Pulmonary artery endothelial cell (primary cell): ENCODE measurements around the gene PTOV1. TPM values are rescaled to one million over a fixed set of nuclear protein-coding genes. Genes with fewer than 3 reads are reported as not detected.
A peak's percentile ranks its signal among the peaks of the same experiment; 100 is the strongest.
"Not testable (repeated sequence)": the region's sequence is repeated elsewhere in the genome, so short reads cannot be mapped to it uniquely, and the experiment has no call there.

Experiments
- DNase-seq: peaks from one replicate; pipeline ENCODE4 v3.0.0-alpha.2; 2011; ENCODE audit warnings: low read depth, low spot score
- total RNA-seq: library from RNA; depleted of rRNA; stranded (reverse); fragments of >200 nt; gene quantifications from 2 replicates; pipeline ENCODE4 v1.2.3, GENCODE V29; 2014

PTOV1 gene
- total RNA-seq, 1 donor from 2014 or later, result 47.3 TPM

DNA sequence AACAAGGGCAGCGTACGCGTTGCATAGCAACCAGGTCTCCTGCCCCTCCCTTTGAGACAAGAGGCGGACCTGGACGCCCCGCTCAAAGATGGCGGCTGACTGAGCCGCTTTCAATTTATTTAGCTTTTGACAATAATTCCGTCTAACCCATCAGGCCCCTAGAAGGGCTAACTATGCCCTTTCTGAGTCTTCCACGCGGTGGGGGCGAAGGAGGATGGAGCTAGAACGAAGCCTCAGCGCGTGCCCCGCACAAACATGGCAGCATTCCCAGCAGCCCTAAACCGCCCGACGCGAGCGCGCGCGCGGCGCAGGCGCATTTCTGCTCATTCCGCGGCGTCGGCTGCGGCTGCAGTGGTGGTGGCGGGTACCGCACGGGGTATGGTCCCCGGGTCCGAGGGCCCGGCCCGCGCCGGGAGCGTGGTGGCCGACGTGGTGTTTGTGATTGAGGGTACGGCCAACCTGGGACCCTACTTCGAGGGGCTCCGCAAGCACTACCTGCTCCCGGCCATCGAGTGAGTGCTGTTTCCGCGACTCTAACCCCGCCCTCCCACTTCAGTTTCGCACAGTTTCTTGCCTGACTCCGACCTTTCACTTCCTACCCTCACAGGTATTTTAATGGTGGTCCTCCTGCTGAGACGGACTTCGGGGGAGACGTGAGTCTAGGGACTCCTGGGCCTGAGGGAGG, 32.9 kb upstream of the PTOV1 start, which contains the start of gene MED25:
Gene MED25 (plus strand): TSS at position 326 of the 685 bp plus-strand sequence. CDS start 53 bp downstream, at position 379.
- DNase-seq, result peak; percentile 43

DNA sequence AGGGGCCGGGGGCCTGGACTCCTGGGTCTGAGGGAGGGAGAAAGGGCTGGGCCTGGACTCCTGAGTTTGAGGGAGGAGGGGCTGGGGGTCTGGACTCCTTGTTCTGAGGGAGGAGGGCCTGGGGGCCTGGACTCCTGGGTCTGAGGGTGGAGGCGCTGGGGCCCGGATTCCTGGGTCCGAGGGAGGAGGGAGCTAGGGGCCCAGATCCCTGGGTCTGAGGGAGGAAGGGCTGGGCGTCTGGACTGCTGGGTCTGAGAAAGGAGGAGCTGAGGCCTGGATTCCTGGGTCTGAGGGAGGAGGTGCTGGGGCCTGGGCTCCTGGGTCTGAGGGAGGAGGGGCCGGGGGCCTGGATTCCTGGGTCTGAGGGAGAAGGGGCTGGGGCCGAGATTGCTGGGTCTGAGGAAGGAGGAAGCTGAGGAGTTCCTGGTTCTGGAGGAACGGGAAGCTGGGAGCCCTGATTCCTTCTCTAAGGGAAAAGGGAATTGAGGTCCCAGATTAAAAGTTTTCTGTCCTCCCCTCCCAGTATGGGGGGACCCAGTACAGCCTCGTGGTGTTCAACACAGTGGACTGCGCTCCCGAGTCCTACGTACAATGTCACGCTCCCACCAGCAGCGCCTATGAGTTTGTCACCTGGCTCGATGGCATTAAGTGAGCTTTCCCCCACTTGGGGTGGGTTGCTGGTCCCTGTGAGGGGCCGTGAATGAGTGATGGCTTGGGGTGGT, 32.1 kb upstream of the PTOV1 start:
- no peak for DNase-seq

DNA sequence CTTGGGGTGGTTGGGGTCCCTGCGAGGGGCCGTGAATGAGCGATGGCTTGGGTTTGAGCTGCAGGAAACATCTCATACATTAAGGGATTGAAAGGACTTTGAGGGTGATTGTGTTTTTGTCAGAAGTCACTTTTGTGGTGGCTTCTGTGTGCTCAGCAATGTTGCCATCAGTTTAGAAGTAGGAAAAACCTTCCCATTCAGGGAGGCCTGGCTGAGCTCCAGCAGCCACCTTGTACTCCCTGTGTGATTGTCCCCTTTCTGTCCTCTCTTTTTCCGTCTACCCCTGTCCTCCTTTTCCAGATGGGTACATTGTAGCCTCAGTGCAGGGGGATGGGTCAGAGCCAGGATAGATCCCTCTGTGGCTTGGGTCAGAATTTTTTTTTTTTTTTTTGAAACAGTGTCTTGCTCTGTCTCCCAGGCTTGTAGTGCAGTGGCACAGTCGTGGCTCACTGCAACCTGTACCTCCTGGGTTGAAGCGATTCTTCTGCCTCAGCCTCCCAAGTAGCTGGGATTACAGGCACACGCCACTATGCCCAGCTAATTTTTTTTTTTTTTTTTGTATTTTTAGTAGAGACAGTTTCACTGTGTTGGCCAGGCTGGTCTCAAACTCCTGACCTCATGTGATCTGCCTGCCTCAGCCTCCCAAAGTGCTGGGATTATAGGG, 31.4 kb upstream of the PTOV1 start:
- DNase-seq, result not testable (repeated sequence)

DNA sequence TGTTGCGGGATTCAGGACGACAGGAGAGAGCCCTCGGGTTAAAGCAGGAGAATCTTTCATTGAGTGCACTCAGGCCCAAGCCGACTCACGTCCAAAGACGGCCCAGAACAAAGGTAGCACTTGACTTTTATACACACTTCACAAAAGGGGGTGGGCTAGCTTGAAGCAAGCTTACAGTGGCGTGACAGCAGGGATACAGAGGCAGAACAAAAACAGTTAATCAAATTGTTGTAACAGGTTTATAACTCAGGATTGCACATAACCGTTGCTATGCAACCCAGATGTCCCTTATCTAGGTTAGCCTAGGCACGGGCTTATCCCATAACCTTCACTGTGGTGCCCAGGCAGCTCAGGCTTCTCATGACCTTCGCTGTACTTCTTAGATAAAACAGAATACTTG, 30.8 kb upstream of the PTOV1 start:
- DNase-seq, result no peak

DNA sequence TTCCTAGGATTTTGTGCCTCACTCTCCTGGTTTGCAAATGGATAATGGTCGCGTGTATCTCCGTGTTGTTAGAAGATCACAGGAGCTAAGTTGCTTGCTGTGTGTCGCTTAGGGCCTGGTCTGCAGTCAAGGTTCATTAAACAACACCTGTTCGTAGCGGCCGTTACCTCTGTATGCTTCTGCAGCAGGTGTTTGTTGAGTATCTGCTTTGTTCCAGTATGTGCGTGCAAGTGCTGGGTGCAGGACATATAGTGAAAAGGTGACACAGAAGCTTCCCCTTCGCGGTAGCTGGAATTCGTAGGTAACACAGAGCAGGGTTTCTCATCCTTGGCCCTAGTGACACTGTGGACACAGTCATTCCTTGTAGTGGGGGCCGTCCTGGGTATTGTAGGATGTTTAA, 27.5 kb upstream of the PTOV1 start:
- DNase-seq, result no peak

DNA sequence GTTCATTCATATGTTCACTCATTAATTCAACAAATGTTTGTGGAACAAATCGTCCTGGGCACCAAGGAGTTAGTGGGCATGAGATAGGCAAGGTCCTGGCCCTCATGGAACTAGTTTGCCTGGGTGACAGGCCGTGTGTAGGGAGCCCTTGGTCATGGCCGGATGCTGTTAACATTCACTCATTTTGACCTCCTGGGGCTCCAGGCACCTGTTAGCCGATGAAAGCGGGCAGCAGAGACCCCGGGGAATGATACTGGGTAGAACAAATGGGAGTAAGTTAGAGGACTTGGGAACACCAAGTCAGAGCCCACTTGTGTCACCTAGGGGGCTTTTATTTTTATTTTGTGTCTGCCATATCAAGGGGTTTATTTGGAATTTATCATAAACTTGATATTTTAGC, 26.3 kb upstream of the PTOV1 start:
- no peak for DNase-seq

DNA sequence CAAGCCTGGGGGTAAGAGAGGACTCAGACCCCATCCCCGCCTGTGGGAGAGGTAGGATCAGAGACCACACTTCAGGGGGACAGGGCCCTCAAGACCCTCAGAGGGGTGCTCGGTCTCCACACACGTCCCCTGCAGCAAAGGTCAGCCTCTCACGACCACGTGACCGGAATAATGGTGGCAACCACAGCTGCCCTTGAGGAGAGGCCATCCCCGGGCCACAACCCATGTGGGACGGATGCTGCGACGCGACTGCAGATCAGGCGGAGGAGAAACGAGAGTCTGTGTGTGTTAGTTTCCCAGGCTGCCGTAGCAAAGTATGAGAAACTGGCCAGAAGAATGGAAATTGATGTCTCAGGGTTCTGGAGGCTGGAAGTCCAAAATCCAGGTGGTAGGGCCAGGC, 23.9 kb upstream of the PTOV1 start:
- DNase-seq, result no peak

DNA sequence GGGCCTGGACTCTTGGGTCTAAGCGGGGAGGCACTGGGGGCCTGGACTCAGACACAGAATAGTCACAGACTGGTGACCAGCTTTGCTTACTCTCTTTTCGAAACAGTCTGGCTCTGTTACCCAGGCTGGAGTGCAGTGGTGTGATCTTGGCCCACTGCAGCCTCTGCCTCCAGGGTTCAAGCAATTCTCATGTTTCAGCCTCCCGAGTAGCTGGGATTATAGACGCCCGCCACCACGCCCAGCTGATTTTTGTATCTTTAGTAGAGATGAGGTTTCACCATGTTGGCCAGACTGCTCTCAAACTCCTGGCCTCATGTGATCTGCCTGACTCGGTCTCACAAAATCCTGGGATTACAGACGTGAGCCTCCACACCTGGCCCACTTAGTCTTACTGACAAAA, 21.8 kb upstream of the PTOV1 start:
- DNase-seq, result no peak

DNA sequence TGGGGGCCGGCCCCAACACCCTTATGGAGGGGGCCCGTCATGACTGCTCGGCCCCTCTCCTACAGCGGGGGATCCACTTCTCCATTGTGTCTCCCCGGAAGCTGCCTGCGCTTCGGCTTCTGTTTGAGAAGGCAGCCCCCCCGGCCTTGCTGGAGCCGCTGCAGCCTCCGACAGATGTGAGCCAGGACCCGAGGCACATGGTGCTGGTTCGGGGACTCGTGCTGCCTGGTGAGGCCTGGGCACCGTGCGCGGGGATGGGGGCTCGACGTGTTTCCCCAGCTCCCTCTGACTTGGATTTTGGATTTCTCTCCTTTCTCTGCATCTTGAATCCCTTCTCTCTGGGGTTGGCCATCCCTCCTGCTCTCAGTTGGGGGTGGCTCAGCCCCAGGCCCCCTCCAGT, 21.2 kb upstream of the PTOV1 start:
- DNase-seq, result no peak

DNA sequence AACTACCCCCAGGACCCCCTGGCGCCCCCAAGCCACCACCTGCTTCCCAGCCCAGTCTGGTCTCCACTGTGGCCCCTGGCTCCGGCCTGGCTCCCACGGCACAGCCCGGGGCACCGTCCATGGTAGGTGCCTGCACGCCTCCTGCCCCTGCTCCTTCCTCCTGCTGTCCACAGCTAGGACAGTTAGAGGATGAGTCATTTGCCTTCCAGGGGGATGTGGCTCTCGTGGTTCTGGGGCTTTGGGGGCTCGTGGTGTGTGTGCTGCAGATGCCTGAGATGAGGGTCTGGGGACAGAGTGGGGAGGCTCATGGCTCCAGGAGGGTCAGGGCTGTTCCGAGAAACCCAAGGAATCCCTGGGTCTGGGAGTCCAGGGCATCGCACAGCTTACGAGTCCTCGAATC, 20.2 kb upstream of the PTOV1 start:
- DNase-seq, result no peak

DNA sequence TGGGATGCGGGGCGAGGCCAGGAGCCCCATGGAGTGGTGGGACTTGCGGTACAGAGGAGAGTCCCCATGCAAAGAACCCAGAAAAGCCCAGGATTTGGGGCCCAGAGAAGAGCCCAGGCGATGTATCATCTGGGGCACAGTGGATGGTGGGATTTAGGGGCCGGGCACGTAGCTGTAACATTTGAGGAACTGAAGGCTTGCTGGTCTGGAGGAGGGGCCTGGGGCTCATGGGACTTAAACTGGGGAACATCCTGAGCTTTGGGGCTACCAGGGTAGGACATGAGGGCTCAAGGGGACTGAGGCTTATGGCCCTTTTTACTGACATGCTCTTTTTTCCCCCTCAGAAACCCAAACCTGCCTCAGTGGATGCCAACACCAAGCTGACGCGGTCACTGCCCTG, 19.4 kb upstream of the PTOV1 start:
- no peak for DNase-seq

DNA sequence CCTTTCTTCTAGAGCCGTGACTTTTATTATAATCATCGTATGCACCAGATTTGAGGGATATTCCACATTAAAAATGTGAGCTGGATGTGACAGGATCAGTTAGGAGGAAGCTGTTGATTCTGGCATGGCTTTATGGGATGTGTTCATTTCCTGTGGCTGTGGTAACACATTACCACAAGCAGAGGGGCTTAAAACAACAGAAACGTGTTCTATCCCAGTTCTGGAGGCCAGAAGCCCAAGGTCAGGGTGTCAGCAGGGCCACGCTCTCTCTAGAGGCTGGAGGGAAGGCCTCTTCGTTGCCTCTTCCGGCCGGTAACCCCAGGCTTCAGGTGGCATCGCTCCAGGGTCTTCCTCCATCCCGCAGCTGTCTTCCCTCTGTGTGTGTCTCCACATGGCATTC, 18.4 kb upstream of the PTOV1 start:
- no peak for DNase-seq

DNA sequence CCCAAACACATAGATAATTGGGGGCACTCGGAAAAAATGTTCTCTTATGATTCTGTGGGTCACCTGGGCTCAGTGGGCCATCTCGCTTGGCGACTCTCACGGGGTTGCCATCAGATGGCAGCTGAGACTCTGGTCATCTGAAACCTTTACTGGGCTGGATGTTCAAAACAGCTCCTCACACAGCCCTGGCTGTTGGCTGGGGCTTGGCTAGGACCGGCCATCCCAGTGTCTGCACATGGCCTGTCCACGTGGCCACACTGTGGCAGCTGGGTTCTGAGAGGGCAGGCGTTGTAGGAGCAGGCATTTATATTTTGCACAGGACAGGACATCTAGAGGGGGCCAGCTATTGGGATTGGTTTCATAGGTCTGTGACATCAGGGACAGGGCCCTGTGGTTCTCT, 17.4 kb upstream of the PTOV1 start:
- DNase-seq, result no peak

DNA sequence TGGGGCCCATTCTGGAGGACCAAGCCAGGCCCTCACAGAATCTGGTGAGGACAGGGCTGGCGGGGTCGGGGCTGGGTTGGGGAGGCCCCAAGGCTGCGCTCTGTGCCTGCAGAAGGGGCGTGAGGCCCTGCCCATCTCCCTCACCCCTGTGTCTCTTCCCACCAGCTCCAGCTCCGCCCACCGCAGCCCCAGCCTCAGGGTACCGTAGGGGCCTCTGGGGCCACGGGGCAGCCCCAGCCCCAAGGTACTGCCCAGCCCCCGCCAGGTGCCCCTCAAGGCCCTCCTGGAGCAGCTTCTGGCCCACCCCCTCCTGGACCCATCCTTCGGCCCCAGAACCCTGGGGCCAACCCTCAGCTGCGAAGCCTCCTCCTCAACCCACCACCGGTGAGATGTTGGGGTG, 15.4 kb upstream of the PTOV1 start:
- no peak for DNase-seq

DNA sequence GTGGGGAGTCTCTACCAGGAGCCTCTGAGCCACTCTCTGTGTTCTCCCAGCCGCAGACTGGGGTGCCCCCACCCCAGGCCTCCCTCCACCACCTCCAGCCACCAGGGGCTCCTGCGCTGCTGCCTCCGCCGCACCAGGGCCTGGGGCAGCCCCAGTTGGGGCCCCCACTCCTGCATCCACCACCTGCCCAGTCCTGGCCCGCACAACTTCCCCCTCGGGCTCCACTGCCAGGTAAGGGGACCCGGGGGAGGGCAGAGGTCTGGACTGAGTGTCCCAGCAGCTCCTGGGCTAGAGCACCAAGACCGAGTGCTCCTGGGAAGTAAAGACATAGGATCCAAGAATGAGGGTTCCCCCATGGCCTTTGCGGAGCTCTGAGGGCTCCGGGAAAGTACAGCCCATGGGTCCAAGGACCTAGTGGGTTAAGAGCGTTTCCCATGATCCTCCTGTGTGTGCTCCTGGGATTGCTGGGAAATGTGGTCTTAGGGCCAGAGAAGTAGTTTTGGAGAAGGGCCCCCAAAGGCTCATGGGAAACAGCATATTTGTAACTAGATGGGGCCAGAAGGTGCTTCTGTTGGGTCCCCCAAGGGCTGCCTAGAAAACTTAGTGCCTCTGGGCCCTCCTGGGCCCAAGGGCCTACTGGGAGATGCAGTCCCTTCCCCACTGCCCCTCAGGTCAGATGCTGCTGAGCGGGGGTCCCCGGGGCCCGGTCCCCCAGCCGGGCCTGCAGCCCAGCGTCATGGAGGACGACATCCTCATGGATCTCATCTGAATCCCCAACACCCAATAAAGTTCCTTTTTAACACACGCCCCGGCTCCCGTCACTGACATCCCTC, 14.6 kb upstream of the PTOV1 start:
- no peak for DNase-seq

DNA sequence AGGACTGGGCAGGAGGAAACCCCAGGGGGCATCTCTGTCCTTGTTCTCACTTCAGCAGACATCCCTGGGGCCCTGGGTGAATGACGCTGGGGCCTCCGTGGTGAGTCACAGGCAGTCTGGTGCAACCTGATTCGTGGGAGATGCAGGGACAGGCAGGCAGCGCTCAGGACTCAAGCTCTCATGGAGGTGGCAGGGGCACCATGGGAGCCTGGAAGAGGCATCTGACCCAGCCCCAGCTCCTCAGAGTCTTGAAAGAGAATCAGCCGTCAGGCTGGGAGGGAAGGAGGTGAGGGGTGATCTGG, 14.0 kb upstream of the PTOV1 start:
- no peak for DNase-seq

DNA sequence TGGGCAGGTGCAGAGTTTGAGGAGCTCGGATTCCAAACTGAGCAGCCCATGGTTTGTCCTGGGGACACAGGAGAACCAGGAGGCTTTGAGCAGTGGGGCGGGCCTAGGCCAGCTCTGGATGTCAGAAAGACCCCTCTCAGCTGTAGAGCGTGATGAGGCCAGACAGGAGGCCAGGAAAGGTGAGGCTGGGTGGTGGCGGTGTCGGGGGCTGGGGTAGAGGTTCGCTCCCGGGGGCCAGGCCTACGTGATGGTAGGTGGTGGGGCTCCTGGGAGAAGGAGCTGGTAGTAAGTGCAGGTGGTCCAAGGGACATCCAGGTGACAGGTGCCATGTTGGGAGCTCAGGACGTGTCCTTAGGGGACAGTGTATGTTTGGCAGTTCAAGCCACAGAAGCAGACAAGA, 13.5 kb upstream of the PTOV1 start:
- no peak for DNase-seq

DNA sequence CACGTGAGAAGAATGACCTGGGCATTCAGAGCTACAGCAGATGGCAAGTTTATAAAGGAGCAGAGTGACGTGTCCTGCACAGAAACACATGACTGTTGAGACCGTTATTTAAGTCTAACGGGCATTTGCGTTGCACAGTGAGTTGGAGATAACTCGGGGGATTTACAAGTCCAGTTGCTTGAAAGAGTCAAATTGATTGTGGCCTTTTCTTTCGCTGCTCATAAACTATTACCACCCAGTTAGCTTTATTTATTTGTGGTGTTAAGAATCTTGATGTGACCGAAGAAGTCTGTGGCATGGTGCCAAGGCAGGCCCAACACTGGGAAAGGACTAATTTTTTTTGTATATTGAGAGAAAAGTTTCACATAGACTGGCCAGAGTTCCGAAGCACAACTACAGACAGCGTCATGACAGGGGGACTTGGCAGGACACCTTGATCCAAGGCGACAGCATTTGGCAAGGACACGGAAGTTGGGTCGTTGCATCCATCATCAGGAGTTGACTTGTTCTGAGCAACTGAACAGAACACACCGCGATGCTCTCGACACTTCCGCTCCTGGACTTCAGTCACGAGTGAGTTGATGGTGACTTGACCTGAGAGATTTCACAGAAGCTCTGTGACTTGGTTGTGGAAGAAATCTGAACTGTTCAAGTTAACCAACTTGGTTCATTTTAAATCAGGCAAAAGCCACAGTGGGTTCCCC, 11.9 kb upstream of the PTOV1 start:
- no peak for DNase-seq

DNA sequence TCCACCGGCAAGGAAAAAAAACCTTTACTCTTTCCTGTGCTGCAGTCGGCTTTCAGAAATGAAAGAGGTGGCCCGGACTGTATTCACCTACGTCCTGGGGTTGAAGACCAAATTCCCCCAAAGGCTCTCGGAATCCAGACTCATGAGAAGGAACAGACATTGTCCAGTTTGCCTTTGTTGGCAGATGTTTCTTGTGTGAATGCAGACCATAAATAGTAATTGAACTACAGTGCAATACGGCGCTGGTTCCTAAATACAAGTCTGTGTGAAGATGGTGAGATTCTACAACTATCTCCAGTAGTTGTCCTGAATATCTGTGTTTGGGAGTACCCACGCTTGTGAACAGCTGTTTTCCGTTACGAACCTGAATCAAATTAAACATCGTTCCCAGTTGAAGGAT, 11.2 kb upstream of the PTOV1 start:
- no peak for DNase-seq

DNA sequence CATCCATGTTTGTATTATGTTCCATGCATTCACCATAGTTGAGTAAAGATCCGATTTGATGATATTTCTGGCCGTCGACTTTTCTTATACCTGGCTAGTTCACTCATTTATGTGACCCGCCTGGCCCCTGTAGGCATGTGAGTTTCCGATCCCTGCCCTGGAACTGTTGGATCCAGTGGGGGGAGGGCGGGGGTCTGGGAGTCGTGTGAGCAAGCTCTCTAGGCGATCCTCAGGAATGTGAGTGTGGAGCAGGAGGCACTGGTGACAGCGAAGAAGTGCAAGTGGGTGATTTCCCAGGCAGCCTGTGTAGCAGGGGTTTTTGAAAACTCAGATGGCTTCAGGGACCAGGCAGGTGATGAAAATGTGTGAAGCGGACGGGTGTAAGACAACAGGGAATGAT, 10.6 kb upstream of the PTOV1 start:
- no peak for DNase-seq

DNA sequence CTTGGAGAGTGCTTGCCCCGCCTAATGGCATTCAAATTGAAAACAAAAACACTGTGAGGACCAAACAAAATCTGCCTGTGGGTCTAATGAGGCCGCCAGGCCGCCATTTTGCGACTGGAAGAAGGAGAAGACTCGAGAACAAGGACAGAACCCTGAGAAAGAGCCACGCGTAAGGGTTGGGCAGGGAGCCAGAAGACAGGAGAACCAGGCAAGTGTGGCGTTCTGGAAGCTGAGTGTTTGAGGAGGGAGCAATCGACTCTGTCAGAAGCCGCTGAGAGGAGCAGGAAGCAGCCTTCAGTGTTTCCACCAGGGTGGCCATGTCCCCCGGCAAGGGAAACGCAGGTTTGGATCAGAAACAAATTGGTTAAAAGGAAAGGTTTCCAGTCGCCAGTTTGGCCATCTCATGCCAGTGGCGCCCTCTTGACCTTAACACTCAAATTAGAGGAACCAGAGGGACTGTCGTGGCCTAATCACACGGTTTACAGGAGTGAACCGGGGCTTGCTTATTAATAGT, 10.2 kb upstream of the PTOV1 start:
- DNase-seq, result no peak
